ENCODE data around the gene RHOB.

DNA sequence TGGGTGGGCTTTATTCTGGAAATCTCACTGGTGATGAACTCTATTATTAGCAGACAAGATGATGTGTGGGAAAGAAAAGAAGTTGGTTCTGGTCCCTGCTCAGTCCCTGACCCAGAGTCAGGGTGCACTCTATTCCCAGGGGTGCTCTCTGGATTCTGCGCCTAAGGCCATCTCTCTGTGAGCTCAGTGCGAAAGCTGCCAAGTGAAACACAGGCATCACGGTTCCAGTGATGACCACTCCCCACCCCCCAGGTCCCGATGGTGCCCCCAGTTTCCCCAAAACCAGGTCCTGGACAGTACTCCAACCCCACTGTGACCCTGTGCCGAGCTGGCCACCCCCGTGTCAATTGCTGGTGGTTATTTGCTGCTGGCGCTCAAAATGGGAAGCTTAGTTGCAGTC lies 30.1 kb downstream of the RHOB start:
- TF ChIP-seq, protein P1, sequence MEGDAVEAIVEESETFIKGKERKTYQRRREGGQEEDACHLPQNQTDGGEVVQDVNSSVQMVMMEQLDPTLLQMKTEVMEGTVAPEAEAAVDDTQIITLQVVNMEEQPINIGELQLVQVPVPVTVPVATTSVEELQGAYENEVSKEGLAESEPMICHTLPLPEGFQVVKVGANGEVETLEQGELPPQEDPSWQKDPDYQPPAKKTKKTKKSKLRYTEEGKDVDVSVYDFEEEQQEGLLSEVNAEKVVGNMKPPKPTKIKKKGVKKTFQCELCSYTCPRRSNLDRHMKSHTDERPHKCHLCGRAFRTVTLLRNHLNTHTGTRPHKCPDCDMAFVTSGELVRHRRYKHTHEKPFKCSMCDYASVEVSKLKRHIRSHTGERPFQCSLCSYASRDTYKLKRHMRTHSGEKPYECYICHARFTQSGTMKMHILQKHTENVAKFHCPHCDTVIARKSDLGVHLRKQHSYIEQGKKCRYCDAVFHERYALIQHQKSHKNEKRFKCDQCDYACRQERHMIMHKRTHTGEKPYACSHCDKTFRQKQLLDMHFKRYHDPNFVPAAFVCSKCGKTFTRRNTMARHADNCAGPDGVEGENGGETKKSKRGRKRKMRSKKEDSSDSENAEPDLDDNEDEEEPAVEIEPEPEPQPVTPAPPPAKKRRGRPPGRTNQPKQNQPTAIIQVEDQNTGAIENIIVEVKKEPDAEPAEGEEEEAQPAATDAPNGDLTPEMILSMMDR (IDR thresholded peaks at IDR 0.05), result no peak
- no peak for TF ChIP-seq EP300 (IDR thresholded peaks at IDR 0.05)
- no peak for TF ChIP-seq POLR2A (IDR thresholded peaks at IDR 0.05)

Data from tibial nerve (tissue), 4 donors.